ENCODE results near the gene CDH4. TPM values are rescaled to one million over a fixed set of nuclear protein-coding genes. Genes with fewer than 3 reads are reported as not detected.

Gene CDH4
- total and polyA plus RNA-seq, 2 of the 8 experiments (the other 6 are each of a cell fraction or from before 2014, with no cell fraction given): 4.3 to 7.9 TPM

DNA sequence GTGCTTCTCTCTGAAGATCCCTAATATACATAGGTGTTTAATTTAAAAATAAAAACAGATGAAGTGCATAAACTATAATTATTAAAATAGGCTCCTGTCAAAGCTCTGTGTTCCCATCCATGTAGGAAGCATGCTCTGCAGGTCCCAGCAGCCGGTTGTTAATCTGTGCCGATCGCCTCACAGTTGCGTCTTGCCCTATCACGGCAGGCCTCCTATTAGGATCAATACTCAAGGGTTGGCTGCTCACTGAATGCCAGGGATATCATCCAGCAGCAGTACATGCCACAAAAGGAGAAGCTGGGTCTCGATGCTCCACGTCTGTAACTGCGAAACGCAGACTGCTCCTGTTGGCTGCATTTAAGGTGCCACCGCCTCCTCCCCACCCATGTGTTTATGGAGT is 369.8 kb downstream of the CDH4 start (continued):
- TF ChIP-seq, protein P1, sequence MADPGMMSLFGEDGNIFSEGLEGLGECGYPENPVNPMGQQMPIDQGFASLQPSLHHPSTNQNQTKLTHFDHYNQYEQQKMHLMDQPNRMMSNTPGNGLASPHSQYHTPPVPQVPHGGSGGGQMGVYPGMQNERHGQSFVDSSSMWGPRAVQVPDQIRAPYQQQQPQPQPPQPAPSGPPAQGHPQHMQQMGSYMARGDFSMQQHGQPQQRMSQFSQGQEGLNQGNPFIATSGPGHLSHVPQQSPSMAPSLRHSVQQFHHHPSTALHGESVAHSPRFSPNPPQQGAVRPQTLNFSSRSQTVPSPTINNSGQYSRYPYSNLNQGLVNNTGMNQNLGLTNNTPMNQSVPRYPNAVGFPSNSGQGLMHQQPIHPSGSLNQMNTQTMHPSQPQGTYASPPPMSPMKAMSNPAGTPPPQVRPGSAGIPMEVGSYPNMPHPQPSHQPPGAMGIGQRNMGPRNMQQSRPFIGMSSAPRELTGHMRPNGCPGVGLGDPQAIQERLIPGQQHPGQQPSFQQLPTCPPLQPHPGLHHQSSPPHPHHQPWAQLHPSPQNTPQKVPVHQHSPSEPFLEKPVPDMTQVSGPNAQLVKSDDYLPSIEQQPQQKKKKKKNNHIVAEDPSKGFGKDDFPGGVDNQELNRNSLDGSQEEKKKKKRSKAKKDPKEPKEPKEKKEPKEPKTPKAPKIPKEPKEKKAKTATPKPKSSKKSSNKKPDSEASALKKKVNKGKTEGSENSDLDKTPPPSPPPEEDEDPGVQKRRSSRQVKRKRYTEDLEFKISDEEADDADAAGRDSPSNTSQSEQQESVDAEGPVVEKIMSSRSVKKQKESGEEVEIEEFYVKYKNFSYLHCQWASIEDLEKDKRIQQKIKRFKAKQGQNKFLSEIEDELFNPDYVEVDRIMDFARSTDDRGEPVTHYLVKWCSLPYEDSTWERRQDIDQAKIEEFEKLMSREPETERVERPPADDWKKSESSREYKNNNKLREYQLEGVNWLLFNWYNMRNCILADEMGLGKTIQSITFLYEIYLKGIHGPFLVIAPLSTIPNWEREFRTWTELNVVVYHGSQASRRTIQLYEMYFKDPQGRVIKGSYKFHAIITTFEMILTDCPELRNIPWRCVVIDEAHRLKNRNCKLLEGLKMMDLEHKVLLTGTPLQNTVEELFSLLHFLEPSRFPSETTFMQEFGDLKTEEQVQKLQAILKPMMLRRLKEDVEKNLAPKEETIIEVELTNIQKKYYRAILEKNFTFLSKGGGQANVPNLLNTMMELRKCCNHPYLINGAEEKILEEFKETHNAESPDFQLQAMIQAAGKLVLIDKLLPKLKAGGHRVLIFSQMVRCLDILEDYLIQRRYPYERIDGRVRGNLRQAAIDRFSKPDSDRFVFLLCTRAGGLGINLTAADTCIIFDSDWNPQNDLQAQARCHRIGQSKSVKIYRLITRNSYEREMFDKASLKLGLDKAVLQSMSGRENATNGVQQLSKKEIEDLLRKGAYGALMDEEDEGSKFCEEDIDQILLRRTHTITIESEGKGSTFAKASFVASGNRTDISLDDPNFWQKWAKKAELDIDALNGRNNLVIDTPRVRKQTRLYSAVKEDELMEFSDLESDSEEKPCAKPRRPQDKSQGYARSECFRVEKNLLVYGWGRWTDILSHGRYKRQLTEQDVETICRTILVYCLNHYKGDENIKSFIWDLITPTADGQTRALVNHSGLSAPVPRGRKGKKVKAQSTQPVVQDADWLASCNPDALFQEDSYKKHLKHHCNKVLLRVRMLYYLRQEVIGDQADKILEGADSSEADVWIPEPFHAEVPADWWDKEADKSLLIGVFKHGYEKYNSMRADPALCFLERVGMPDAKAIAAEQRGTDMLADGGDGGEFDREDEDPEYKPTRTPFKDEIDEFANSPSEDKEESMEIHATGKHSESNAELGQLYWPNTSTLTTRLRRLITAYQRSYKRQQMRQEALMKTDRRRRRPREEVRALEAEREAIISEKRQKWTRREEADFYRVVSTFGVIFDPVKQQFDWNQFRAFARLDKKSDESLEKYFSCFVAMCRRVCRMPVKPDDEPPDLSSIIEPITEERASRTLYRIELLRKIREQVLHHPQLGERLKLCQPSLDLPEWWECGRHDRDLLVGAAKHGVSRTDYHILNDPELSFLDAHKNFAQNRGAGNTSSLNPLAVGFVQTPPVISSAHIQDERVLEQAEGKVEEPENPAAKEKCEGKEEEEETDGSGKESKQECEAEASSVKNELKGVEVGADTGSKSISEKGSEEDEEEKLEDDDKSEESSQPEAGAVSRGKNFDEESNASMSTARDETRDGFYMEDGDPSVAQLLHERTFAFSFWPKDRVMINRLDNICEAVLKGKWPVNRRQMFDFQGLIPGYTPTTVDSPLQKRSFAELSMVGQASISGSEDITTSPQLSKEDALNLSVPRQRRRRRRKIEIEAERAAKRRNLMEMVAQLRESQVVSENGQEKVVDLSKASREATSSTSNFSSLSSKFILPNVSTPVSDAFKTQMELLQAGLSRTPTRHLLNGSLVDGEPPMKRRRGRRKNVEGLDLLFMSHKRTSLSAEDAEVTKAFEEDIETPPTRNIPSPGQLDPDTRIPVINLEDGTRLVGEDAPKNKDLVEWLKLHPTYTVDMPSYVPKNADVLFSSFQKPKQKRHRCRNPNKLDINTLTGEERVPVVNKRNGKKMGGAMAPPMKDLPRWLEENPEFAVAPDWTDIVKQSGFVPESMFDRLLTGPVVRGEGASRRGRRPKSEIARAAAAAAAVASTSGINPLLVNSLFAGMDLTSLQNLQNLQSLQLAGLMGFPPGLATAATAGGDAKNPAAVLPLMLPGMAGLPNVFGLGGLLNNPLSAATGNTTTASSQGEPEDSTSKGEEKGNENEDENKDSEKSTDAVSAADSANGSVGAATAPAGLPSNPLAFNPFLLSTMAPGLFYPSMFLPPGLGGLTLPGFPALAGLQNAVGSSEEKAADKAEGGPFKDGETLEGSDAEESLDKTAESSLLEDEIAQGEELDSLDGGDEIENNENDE (IDR thresholded peaks at IDR 0.05; ENCODE audit: insufficient replicate concordance, low read length): no peak
- no peak for TF ChIP-seq EGR1 (IDR thresholded peaks at IDR 0.05; ENCODE audit: borderline replicate concordance, low read depth, low read length)

Data from H1 (cell line).